OCI-LY7 (cell line): Measurements from ENCODE around the gene RPS6KL1. TPM values are rescaled to one million over a fixed set of nuclear protein-coding genes. Genes with fewer than 3 reads are reported as not detected.

ENCODE experiments used
- BruUV-seq: library from RNA; stranded (reverse); fragments of 400-500 nt; replicated peaks from 2 replicates; lab custom pipeline; 2021; lab: Mats Ljungman, UMichigan
- CTCF ChIA-PET: fragments of 300-600 bp; sonication (Branson Sonifier 250); formaldehyde crosslinking; loops from one replicate; lab custom pipeline; 2022; ENCODE audit warnings: antibody characterized with exemption; ENCODE audit not compliant: unreplicated experiment; lab: Charles Lee
- POLR2A ChIA-PET: fragments of 300-600 bp; sonication (Branson Sonifier 250); formaldehyde crosslinking; loops from one replicate; lab custom pipeline; 2022; ENCODE audit warnings: antibody characterized with exemption; lab: Charles Lee
- DNase-seq: peaks from one replicate; pipeline ENCODE4 v3.0.0-alpha.2; 2015; ENCODE audit warnings: low spot score
- H2AFZ ChIP-seq: fragments of 200-600 bp; sonication (generic), shearing (Covaris generic); 2 replicates; pipeline ENCODE4 v1.6.1; 2014; ENCODE audit warnings: mild to moderate bottlenecking, antibody characterized with exemption, low read length, moderate library complexity
- H3K27ac ChIP-seq: fragments of 200-600 bp; sonication (generic); 2 replicates; pipeline ENCODE4 v1.5.1; 2014; ENCODE audit warnings: mixed run types, low read depth, mild to moderate bottlenecking, moderate library complexity, low read length, inconsistent platforms; ENCODE audit not compliant: poor library complexity, severe bottlenecking
- H3K36me3 ChIP-seq: fragments of 200-600 bp; sonication (generic); 2 replicates; pipeline ENCODE4 v1.6.1; 2014; ENCODE audit warnings: mild to moderate bottlenecking, antibody characterized with exemption, low read length, moderate library complexity, mixed read lengths; ENCODE audit not compliant: insufficient read depth
- H3K4me1 ChIP-seq: fragments of 200-600 bp; sonication (generic); 2 replicates; pipeline ENCODE4 v1.5.1; 2014; ENCODE audit warnings: mild to moderate bottlenecking, low read length; ENCODE audit not compliant: insufficient read depth, poor library complexity, severe bottlenecking
- H3K4me2 ChIP-seq: fragments of 200-600 bp; sonication (generic); 2 replicates; pipeline ENCODE4 v1.6.1; 2014; ENCODE audit warnings: mild to moderate bottlenecking, low read length
- H3K4me3 ChIP-seq: fragments of 200-600 bp; sonication (generic); 2 replicates; pipeline ENCODE4 v1.5.1; 2014; ENCODE audit warnings: mild to moderate bottlenecking, low read depth, low read length; ENCODE audit not compliant: poor library complexity, severe bottlenecking
- H3K79me2 ChIP-seq: fragments of 200-600 bp; sonication (generic); 2 replicates; pipeline ENCODE4 v1.6.1; 2016; ENCODE audit warnings: low read depth, mild to moderate bottlenecking, low read length, moderate library complexity, mixed read lengths; ENCODE audit not compliant: insufficient read depth
- H3K9me2 ChIP-seq: fragments of 200-600 bp; sonication (generic); 2 replicates; pipeline ENCODE4 v1.6.1; 2016; ENCODE audit warnings: mild to moderate bottlenecking, low read length, mixed read lengths; ENCODE audit not compliant: insufficient read depth
- H3K9me3 ChIP-seq: fragments of 200-600 bp; sonication (generic); 2 replicates; pipeline ENCODE4 v1.6.1; 2014; ENCODE audit warnings: mild to moderate bottlenecking, mixed run types, low read length, mixed read lengths
- H4K20me1 ChIP-seq: fragments of 200-600 bp; sonication (generic); 2 replicates; pipeline ENCODE4 v1.6.1; 2014; ENCODE audit warnings: mild to moderate bottlenecking, antibody characterized with exemption, low read length, moderate library complexity, mixed read lengths; ENCODE audit not compliant: insufficient read depth
- CTCF ChIP-seq: fragments of 200-600 bp; sonication (generic); conservative IDR thresholded peaks from 2 replicates; pipeline ENCODE4 v1.5.1; 2014; ENCODE audit warnings: mild to moderate bottlenecking, antibody characterized with exemption, low read length, moderate library complexity, mixed read lengths
- EZH2phosphoT487 ChIP-seq: fragments of 200-600 bp; sonication (generic); IDR thresholded peaks from 2 replicates; pipeline ENCODE4 v1.6.1; 2018; ENCODE audit warnings: low read depth, borderline replicate concordance, mild to moderate bottlenecking, mixed run types, antibody characterized with exemption, low read length, moderate library complexity, mixed read lengths
- intact Hi-C: fragments of 100-400 bp; cut with micrococcal nuclease; formaldehyde crosslinking; loops from one replicate; pipeline ENCODE4 v1.10.0; 2022; ENCODE audit not compliant: unreplicated experiment
- total RNA-seq, 2 experiments: library from RNA; depleted of rRNA in 1 of 2; stranded (reverse); fragments of >200 nt in 1 of 2; shearing (Covaris generic) in 1 of 2; gene quantifications; 2 replicates each; pipeline ENCODE4 v1.2.3, GENCODE V29; 2014 to 2022

RPS6KL1 gene
- total RNA-seq, 2 experiments from 2014 or later = 6.1 to 15.3 TPM

DNA sequence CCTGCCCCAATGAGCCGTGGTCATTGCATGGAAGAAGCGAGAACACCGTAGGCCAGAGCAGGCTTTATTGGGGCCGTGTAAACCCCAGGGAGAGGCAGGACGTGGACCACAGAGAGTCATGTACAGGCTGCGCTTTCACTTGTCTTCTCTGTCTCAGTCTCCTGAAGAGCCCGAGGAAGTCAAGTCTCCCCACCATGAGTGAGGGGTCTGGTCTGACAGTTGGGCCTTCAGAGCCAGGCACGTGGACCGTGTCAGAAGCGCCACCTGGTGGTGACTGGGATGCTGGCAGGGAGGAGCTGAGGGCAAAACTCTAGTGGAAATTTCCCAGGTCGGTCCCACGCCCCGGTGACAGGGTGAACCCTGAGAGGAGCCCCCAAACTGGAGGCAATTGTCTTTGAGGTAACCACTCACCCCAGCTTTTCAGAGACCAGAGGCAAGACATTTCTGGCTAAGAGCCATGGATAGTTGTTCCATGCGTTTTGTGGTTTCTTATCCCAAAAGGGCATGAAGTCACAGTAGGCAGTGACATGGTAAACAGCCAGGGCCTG lies 17.4 kb downstream of the RPS6KL1 start:
- H3K9me2 ChIP-seq = no peaks in the 10 kb centered on the region
- ChIA-PET POLR2A (interaction anchor here (1.0 to 1.7 kb wide), 4 partner anchors 30 to 45 kb away, joined by 3 to 4 read pairs (median 3); no protein-coding TSS in a partner anchor), CTCF (interaction anchor here (0.6 to 2.0 kb wide), 7 partner anchors 17 to 109 kb away, joined by 3 to 16 read pairs (median 4); no protein-coding TSS in a partner anchor)
- no peak overlapping the region for H3K27ac ChIP-seq
- H3K36me3 ChIP-seq = peaks cover 62% of the 10 kb centered on the region
- H3K79me2 ChIP-seq = no peaks in the 10 kb centered on the region
- no peaks in the 10 kb centered on the region for H4K20me1 ChIP-seq
- no peak overlapping the region for H3K4me2 ChIP-seq
- TF ChIP-seq EZH2phosphoT487 = no peak
- peak; percentile 98 for TF ChIP-seq CTCF
- intact Hi-C loops = loop anchor here (1.0 to 2.0 kb wide), 2 partner anchors 44 to 297 kb away; no protein-coding TSS in a partner anchor
- H3K9me3 ChIP-seq = no peaks in the 10 kb centered on the region
- no peak overlapping the region for H3K4me3 ChIP-seq
- DNase-seq = peak; percentile 68
- peaks cover 8% of the 10 kb centered on the region for H3K4me1 ChIP-seq
- no TSS peak for BruUV-seq
- no peak overlapping the region for H2AFZ ChIP-seq

- H3K9me2 ChIP-seq = no peaks in the 10 kb centered on the region
- intact Hi-C loops = loop anchor here (1.0 to 2.0 kb wide), 2 partner anchors 44 to 296 kb away; no protein-coding TSS in a partner anchor
- H4K20me1 ChIP-seq = no peaks in the 10 kb centered on the region
- no peak overlapping the region for H3K4me3 ChIP-seq
- POLR2A ChIA-PET = interaction anchor here (1.0 to 1.7 kb wide), 3 partner anchors 30 to 44 kb away, joined by 3 to 4 read pairs (median 3); no protein-coding TSS in a partner anchor
- H3K36me3 ChIP-seq = peaks cover 70% of the 10 kb centered on the region
- H3K27ac ChIP-seq = peak overlapping the region; percentile 1
- CTCF ChIA-PET = interaction anchor here (0.6 to 2.0 kb wide), 5 partner anchors 37 to 114 kb away, joined by 3 to 16 read pairs (median 4); no protein-coding TSS in a partner anchor
- H2AFZ ChIP-seq = no peak overlapping the region
- peaks cover 8% of the 10 kb centered on the region for H3K4me1 ChIP-seq
- no peaks in the 10 kb centered on the region for H3K9me3 ChIP-seq
- BruUV-seq = no TSS peak
- TF ChIP-seq CTCF = no peak
- TF ChIP-seq EZH2phosphoT487 = no peak
- DNase-seq = no peak
- no peaks in the 10 kb centered on the region for H3K79me2 ChIP-seq
- H3K4me2 ChIP-seq = no peak overlapping the region
Measured at GRCh38 chr14:74904635-74905503, 18.2 kb downstream of the RPS6KL1 start.
